Stomach (tissue), 9 donors: ENCODE results near the gene RABAC1. TPM values are rescaled to one million over a fixed set of nuclear protein-coding genes. Genes with fewer than 3 reads are reported as not detected.

Source experiments
- DNase-seq, 2 donors: peaks; one replicate each; pipeline versions ENCODE4 v3.0.0 to v3.0.0-alpha.2; 2013 to 2019
- H3K27ac ChIP-seq, 5 donors: fragments of 200-600 bp in 4 of 5; sonication (generic) in 4 of 5; one replicate each; pipeline ENCODE4 v1.5.1; 2013 to 2019; ENCODE audit warnings: mild to moderate bottlenecking in 1 of 5, moderate library complexity in 1 of 5
- H3K27me3 ChIP-seq, 3 donors: fragments of 200-600 bp; sonication (generic); one replicate each; pipeline ENCODE4 v1.5.1; 2017 to 2019; ENCODE audit warnings: mixed run types in 1 of 3
- H3K36me3 ChIP-seq, 4 donors: fragments of 200-600 bp; sonication (generic); 1 replicate in 3 of 4; 2 replicates in 1 of 4; pipeline ENCODE4 v1.5.1; 2016 to 2019
- H3K4me1 ChIP-seq, 4 donors: fragments of 200-600 bp; sonication (generic); one replicate each; pipeline ENCODE4 v1.5.1; 2016 to 2019
- H3K4me3 ChIP-seq, 4 donors: fragments of 200-600 bp; sonication (generic) in 3 of 4; one replicate each; pipeline ENCODE4 v1.5.1; 2016 to 2019; ENCODE audit warnings: mild to moderate bottlenecking in 1 of 4
- H3K9me3 ChIP-seq, 4 donors: fragments of 200-600 bp; sonication (generic); one replicate each; pipeline ENCODE4 v1.5.1; 2016 to 2019
- EP300 ChIP-seq: sonication (generic); formaldehyde crosslinking; IDR thresholded peaks from one replicate; pipeline ENCODE4 v1.6.1; 2017; ENCODE audit warnings: antibody characterized with exemption
- POLR2A ChIP-seq, 4 donors: fragments of 450-650 bp; IDR thresholded peaks; one replicate each; pipeline ENCODE4 v1.6.1; 2016; ENCODE audit warnings: antibody characterized with exemption in 4 of 4, control low read depth in 2 of 4, mild to moderate bottlenecking in 1 of 4, moderate library complexity in 1 of 4
- POLR2AphosphoS5 ChIP-seq, 3 donors: sonication (generic); formaldehyde crosslinking; IDR thresholded peaks; one replicate each; pipeline ENCODE4 v1.6.1; 2016; ENCODE audit warnings: antibody characterized with exemption in 3 of 3
- WGBS, 5 donors: extraction: QIAGEN DNeasy Blood & Tissue Kit in 3 of 5; methylation state at CpG; one replicate each; pipeline versions ENCODE4 v1.1.5 to v1.1.7; 2013 to 2018; 5-methylcytosine and 5-hydroxymethylcytosine counted together
- intact Hi-C: fragments of 100-400 bp; cut with DNase I; formaldehyde crosslinking; loops from one replicate; pipeline ENCODE4 v1.15.1; 2023; ENCODE audit warnings: low total_unique reads
- polyA plus RNA-seq, 3 donors: library from polyadenylated mRNA; stranded (reverse); fragments of 200-250 nt; gene quantifications; one replicate each; pipeline ENCODE4 v1.2.3, GENCODE V29; 2013
- total RNA-seq, 5 donors: library from RNA; depleted of rRNA; stranded (reverse); fragments of >200 nt; gene quantifications; one replicate each; pipeline versions ENCODE4 v1.1.0 to v1.2.3, GENCODE V29; 2014 to 2016
- TF ChIP-seq, protein P1 (sequence below), 7 experiments: fragments of 450-650 bp in 4 of 7; fragments of 200-600 bp in 3 of 7; sonication (generic) in 3 of 7; IDR thresholded peaks; one replicate each; pipeline ENCODE4 v1.5.1; 2016 to 2019; ENCODE audit warnings: antibody characterized with exemption in 7 of 7, control low read depth in 2 of 7, mild to moderate bottlenecking in 1 of 7
- donor health status: healthy with polysubstance abuse.
- donor health status: Bipolar disorder and iron deficiency.
- donor health status: healthy.

The RABAC1 gene
- total and polyA plus RNA-seq, 8 donors, result 44.6 to 499 (median 132) TPM

DNA sequence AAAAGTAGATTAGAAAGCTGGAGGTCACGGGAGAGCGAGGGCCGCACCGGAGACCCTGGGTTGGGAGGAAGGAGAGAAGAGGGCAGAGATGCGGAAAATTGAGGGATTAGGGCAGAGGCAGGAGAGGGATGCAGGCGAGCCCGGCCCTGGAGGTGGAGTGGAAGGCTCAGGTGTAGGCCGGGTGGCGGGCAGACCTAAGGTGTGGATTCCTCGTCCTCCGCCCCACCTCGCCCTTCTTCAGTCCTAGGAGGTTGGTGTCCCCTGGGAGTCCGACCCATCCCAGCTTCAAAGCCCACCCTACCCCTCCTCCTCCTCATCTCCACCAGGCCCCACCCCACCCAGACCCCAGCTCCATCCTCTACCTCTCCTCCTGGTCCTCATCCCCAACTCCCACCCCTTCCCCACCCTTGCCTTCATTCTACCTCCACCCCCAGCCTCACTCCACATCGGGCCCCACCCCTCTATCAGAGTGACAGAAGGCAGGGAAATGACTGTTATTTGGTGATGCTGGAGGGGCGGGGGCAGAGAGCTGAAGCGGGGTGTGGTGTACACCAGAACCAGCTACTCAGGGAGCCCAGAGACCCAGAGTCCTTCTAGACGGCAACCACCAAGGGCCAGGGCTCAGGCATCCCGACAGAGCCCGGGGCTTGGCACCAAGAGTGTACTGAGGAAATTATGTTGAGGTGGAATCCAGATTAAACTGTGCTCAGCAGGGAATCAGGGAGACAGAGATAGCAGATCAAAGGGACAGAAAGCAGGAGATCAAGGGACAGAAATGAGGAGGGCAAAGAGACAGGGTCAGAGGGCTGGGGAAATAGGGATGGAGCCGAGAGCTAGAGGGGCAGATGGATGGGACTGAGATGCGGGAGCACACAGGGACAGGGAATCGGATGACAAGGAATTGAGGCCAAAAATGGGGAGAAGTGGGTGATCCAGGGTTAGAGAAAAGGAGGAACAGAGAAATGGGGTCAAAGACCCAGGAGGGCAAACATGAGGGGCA, 37.2 kb downstream of the RABAC1 start:
- 18 to 24% (median 22%) methylated on average over 19 to 22 of the region's 22 CpGs for WGBS, 5 donors
- Histone ChIP-seq H3K4me1 (peaks cover 0 to 6% (median 2%) of the 10 kb centered on the region in 4 donors), H3K9me3 (no peaks in the 10 kb centered on the region), H3K4me3 (no peak overlapping the region), H3K36me3 (no peaks in the 10 kb centered on the region), H3K27me3 (peaks cover 14 to 99% (median 80%) of the 10 kb centered on the region in 3 donors), H3K27ac (no peak overlapping the region)
- no peak for DNase-seq
- intact Hi-C loops, result no loop called here
- TF ChIP-seq EP300 (no peak), POLR2AphosphoS5 (IDR thresholded peaks at IDR 0.05) (no peak), POLR2A (IDR thresholded peaks at IDR 0.05) (no peak)
- TF ChIP-seq, protein P1, sequence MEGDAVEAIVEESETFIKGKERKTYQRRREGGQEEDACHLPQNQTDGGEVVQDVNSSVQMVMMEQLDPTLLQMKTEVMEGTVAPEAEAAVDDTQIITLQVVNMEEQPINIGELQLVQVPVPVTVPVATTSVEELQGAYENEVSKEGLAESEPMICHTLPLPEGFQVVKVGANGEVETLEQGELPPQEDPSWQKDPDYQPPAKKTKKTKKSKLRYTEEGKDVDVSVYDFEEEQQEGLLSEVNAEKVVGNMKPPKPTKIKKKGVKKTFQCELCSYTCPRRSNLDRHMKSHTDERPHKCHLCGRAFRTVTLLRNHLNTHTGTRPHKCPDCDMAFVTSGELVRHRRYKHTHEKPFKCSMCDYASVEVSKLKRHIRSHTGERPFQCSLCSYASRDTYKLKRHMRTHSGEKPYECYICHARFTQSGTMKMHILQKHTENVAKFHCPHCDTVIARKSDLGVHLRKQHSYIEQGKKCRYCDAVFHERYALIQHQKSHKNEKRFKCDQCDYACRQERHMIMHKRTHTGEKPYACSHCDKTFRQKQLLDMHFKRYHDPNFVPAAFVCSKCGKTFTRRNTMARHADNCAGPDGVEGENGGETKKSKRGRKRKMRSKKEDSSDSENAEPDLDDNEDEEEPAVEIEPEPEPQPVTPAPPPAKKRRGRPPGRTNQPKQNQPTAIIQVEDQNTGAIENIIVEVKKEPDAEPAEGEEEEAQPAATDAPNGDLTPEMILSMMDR (IDR thresholded peaks at IDR 0.05), result no peak

DNA sequence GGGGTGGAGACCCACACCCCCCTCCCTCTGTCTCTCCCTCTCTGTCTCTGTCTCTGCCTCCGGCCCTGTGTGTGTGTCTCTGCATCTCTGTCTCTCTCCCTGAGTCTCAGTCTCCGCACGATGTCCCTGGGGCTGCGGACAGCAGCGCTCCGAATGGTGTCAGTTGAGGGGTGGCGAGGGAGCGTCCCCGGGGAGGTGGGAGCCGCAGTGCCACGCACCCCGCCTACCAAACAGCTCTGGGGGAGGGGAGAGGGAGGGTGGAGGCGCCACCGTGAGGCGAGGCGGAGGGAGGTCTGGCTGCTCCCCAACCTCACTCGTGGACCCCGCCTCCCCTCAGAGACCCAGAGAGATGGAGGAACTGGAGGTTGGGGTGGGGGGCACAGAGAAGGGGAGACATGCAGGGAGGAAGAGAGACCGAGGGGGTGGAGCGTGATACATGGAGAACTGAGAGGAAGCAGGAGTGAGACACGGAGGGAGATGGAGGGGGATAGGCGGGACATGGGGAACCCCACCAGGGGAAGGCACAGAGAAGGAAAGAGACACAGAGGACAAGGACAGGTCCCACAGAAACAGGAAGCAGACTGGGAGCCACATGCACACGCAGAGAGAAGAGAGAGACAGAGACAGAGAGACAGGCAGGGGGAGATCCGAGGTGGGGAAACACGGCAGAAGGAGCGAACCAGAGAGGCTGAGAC, 38.1 kb downstream of the RABAC1 start:
- H3K27me3 ChIP-seq, result peaks cover 14 to 99% (median 78%) of the 10 kb centered on the region in 3 donors
- intact Hi-C loops, result no loop called here
- no peak overlapping the region for H3K4me3 ChIP-seq
- no peak for DNase-seq
- 8 to 16% (median 14%) methylated on average over 19 to 26 of the region's 26 CpGs for WGBS, 5 donors
- TF ChIP-seq, protein P1 (IDR thresholded peaks at IDR 0.05), result no peak
- TF ChIP-seq POLR2AphosphoS5 (IDR thresholded peaks at IDR 0.05) (no peak), POLR2A (IDR thresholded peaks at IDR 0.05) (no peak), EP300 (no peak)
- H3K4me1 ChIP-seq, result peaks cover 0 to 6% (median 2%) of the 10 kb centered on the region in 4 donors
- H3K27ac ChIP-seq, result no peak overlapping the region
- H3K36me3 ChIP-seq, result no peaks in the 10 kb centered on the region
- H3K9me3 ChIP-seq, result no peaks in the 10 kb centered on the region

DNA sequence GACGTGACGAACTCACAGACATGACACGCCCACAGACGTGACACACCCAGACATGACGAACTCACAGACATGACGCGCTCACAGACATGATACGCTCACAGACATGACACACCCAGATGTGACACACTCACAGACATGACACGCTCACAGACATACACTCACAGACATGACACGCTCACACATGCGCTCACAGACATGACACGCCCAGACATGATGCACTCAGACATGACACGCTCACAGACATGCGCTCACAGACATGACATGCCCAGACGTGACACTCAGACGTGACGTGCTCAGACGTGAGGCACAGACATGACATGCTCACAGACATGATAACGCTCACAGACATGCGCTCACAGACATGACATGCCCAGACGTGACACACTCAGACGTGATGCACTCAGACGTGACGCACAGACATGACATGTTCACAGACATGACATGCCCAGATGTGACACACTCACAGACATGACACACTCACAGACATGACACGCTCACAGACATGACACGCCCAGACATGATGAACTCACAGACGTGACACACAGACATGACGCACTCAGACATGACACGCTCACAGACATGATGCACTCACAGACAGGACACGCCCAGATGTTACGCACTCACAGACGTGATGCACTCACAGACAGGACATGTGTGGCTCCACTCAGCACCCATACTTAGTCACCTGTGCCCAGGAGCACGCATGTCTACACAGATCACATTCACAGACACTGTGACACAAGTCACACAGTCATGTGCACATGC, 39.0 kb downstream of the RABAC1 start:
- 82 to 91% (median 87%) methylated on average over 29 to 33 of the region's 33 CpGs for WGBS, 5 donors
- DNase-seq, result no peak
- Histone ChIP-seq H3K27ac (no peak overlapping the region), H3K36me3 (no peaks in the 10 kb centered on the region), H3K4me1 (peaks cover 0 to 14% (median 8%) of the 10 kb centered on the region in 4 donors), H3K9me3 (no peaks in the 10 kb centered on the region), H3K4me3 (no peak overlapping the region), H3K27me3 (peaks cover 14 to 99% (median 80%) of the 10 kb centered on the region in 3 donors)
- intact Hi-C loops, result no loop called here
- no peak for TF ChIP-seq POLR2AphosphoS5 (IDR thresholded peaks at IDR 0.05)
- TF ChIP-seq, protein P1 (IDR thresholded peaks at IDR 0.05), result no peak
- no peak for TF ChIP-seq EP300
- TF ChIP-seq POLR2A (IDR thresholded peaks at IDR 0.05), result no peak
